ENCODE measurements around the gene PELI2.
"Not testable (repeated sequence)": the region's sequence is repeated elsewhere in the genome, so short reads cannot be mapped to it uniquely, and the experiment has no call there.

PELI2 gene

GRCh38 chr14:56144176-56144575 lies 26.0 kb downstream of the PELI2 start:
- no peak for DNase-seq

- no peak for DNase-seq
Observed at GRCh38 chr14:56145181-56145769, 27.1 kb downstream of the PELI2 start.

- no peak for DNase-seq
Observed at GRCh38 chr14:56145965-56146364, 27.8 kb downstream of the PELI2 start.

- DNase-seq = no peak
Observed at GRCh38 chr14:56147449-56147848, 29.2 kb downstream of the PELI2 start.

GRCh38 chr14:56147986-56148901 lies 30.0 kb downstream of the PELI2 start:
- no peak for DNase-seq

- no peak for DNase-seq
Observed at GRCh38 chr14:56149151-56149550, 30.9 kb downstream of the PELI2 start.

GRCh38 chr14:56149995-56150394 lies 31.8 kb downstream of the PELI2 start:
- DNase-seq = no peak

GRCh38 chr14:56150645-56151345 lies 32.6 kb downstream of the PELI2 start:
- DNase-seq = peak in 1 of 2 experiments; percentile 5

- DNase-seq = no peak
Observed at GRCh38 chr14:56152221-56152620, 34.0 kb downstream of the PELI2 start.

- no peak for DNase-seq
Observed at GRCh38 chr14:56153267-56153666, 35.1 kb downstream of the PELI2 start.

- DNase-seq = no peak
Observed at GRCh38 chr14:56154321-56154720, 36.1 kb downstream of the PELI2 start.

GRCh38 chr14:56156096-56156495 lies 37.9 kb downstream of the PELI2 start:
- no peak for DNase-seq

- DNase-seq = no peak
Observed at GRCh38 chr14:56159066-56159465, 40.9 kb downstream of the PELI2 start.

GRCh38 chr14:56160088-56160487 lies 41.9 kb downstream of the PELI2 start:
- no peak for DNase-seq

- DNase-seq = no peak
Observed at GRCh38 chr14:56161658-56162057, 43.4 kb downstream of the PELI2 start.

GRCh38 chr14:56162476-56162875 lies 44.3 kb downstream of the PELI2 start:
- no peak for DNase-seq

- DNase-seq = not testable (repeated sequence)
Observed at GRCh38 chr14:56166579-56166978, 48.4 kb downstream of the PELI2 start.

- DNase-seq = no peak
Observed at GRCh38 chr14:56168007-56168616, 49.9 kb downstream of the PELI2 start.

- DNase-seq = no peak
Observed at GRCh38 chr14:56170028-56170427, 51.8 kb downstream of the PELI2 start.

- DNase-seq = no peak
Observed at GRCh38 chr14:56170877-56171422, 52.7 kb downstream of the PELI2 start.

- no peak for DNase-seq
Observed at GRCh38 chr14:56172074-56172473, 53.9 kb downstream of the PELI2 start.

- no peak for DNase-seq
Observed at GRCh38 chr14:56172571-56172971, 54.4 kb downstream of the PELI2 start.

- DNase-seq = no peak
Observed at GRCh38 chr14:56173365-56173922, 55.2 kb downstream of the PELI2 start.
